ENCODE results near the gene NAA30.
A peak's percentile ranks its signal among the peaks of the same experiment; 100 is the strongest.
"Not testable (repeated sequence)": the region's sequence is repeated elsewhere in the genome, so short reads cannot be mapped to it uniquely, and the experiment has no call there.

The NAA30 gene

GRCh38 chr14:57355081-57355800, 35.1 kb upstream of the NAA30 start:
- no peak for TF ChIP-seq CTCF (IDR thresholded peaks at IDR 0.05)

GRCh38 chr14:57362361-57362760, 28.0 kb upstream of the NAA30 start:
- TF ChIP-seq CTCF (IDR thresholded peaks at IDR 0.05) = no peak
- no peak overlapping the region for H3K9ac ChIP-seq
- no peaks in the 10 kb centered on the region for H3K79me2 ChIP-seq
- no peak overlapping the region for H3K27ac ChIP-seq
- H2AFZ ChIP-seq = peak overlapping the region; percentile 9
- H3K27me3 ChIP-seq (ENCODE audit: control insufficient read depth, insufficient read depth, low read length) = no peaks in the 10 kb centered on the region
- no peaks in the 10 kb centered on the region for H3K9me3 ChIP-seq (ENCODE audit: control insufficient read depth, low read length)
- H3K4me1 ChIP-seq = no peaks in the 10 kb centered on the region
- no peak overlapping the region for H3K4me3 ChIP-seq (ENCODE audit: low read depth, low read length)
- no peaks in the 10 kb centered on the region for H3K36me3 ChIP-seq (ENCODE audit: control insufficient read depth, insufficient read depth, low read length)
- H3K4me2 ChIP-seq (ENCODE audit: low read length) = no peak overlapping the region

More at GRCh38 chr14:57355081-57355800, 35.1 kb upstream of the NAA30 start:
- Histone ChIP-seq H3K36me3 (ENCODE audit: control insufficient read depth, insufficient read depth, low read length) (no peaks in the 10 kb centered on the region), H3K4me2 (ENCODE audit: low read length) (no peak overlapping the region), H3K9me3 (ENCODE audit: control insufficient read depth, low read length) (no peaks in the 10 kb centered on the region), H2AFZ (no peak overlapping the region), H3K27ac (no peak overlapping the region), H3K79me2 (no peaks in the 10 kb centered on the region), H3K27me3 (ENCODE audit: control insufficient read depth, insufficient read depth, low read length) (no peaks in the 10 kb centered on the region), H3K9ac (no peak overlapping the region), H3K4me1 (no peaks in the 10 kb centered on the region), H3K4me3 (ENCODE audit: low read depth, low read length) (no peak overlapping the region)

- Histone ChIP-seq H3K4me1 (no peaks in the 10 kb centered on the region), H3K9me3 (ENCODE audit: control insufficient read depth, low read length) (no peaks in the 10 kb centered on the region), H3K9ac (no peak overlapping the region), H2AFZ (no peak overlapping the region), H3K4me3 (ENCODE audit: low read depth, low read length) (no peak overlapping the region), H3K36me3 (ENCODE audit: control insufficient read depth, insufficient read depth, low read length) (no peaks in the 10 kb centered on the region), H3K27me3 (ENCODE audit: control insufficient read depth, insufficient read depth, low read length) (no peaks in the 10 kb centered on the region), H3K79me2 (no peaks in the 10 kb centered on the region), H3K27ac (no peak overlapping the region), H3K4me2 (ENCODE audit: low read length) (no peak overlapping the region)
- TF ChIP-seq CTCF (IDR thresholded peaks at IDR 0.05) = no peak
Observed at GRCh38 chr14:57364659-57365450, 25.5 kb upstream of the NAA30 start.

- H3K9me3 ChIP-seq (ENCODE audit: control insufficient read depth, low read length); H2AFZ ChIP-seq; H3K27ac ChIP-seq; H3K27me3 ChIP-seq (ENCODE audit: control insufficient read depth, insufficient read depth, low read length); H3K4me2 ChIP-seq (ENCODE audit: low read length); H3K4me1 ChIP-seq; H3K9ac ChIP-seq; H3K36me3 ChIP-seq (ENCODE audit: control insufficient read depth, insufficient read depth, low read length); H3K4me3 ChIP-seq (ENCODE audit: low read depth, low read length); H3K79me2 ChIP-seq: not testable (repeated sequence)
Observed at GRCh38 chr14:57370187-57370586, 20.2 kb upstream of the NAA30 start.

GRCh38 chr14:57371013-57371412, 19.4 kb upstream of the NAA30 start:
- H3K4me3 ChIP-seq (ENCODE audit: low read depth, low read length) = no peak overlapping the region
- no peak overlapping the region for H3K4me2 ChIP-seq (ENCODE audit: low read length)
- no peaks in the 10 kb centered on the region for H3K27me3 ChIP-seq (ENCODE audit: control insufficient read depth, insufficient read depth, low read length)
- H2AFZ ChIP-seq = no peak overlapping the region
- no peaks in the 10 kb centered on the region for H3K4me1 ChIP-seq
- H3K36me3 ChIP-seq (ENCODE audit: control insufficient read depth, insufficient read depth, low read length) = no peaks in the 10 kb centered on the region
- no peak overlapping the region for H3K9ac ChIP-seq
- H3K9me3 ChIP-seq (ENCODE audit: control insufficient read depth, low read length) = no peaks in the 10 kb centered on the region
- no peak for TF ChIP-seq CTCF (IDR thresholded peaks at IDR 0.05)
- H3K27ac ChIP-seq = no peak overlapping the region
- H3K79me2 ChIP-seq = no peaks in the 10 kb centered on the region

Measured in parathyroid adenoma (tissue), 2 donors.